Activated T-helper 17 cell treated with anti-CD3 and anti-CD28 coated beads, Interleukin-2, amount 50 U/mL, for 72 hours (primary cell): ENCODE data around the gene HADH. TPM values are rescaled to one million over a fixed set of nuclear protein-coding genes. Genes with fewer than 3 reads are reported as not detected.

Source experiments
- ATAC-seq: fragments of 150-1000 bp; cut with Tn5 transposase; replicated peaks from 2 replicates; pipeline ENCODE4 v1.10.0; 2021; ENCODE audit warnings: mild to moderate bottlenecking, moderate library complexity
- H3K27ac Mint-ChIP-seq: one replicate; pipeline ENCODE4 v1.8.0; 2022; ENCODE audit warnings: mixed read lengths
- H3K27me3 Mint-ChIP-seq: one replicate; pipeline ENCODE4 v1.8.0; 2022; ENCODE audit warnings: mixed read lengths
- H3K36me3 Mint-ChIP-seq: one replicate; pipeline ENCODE4 v1.8.0; 2022; ENCODE audit warnings: low read depth, mild to moderate bottlenecking, mixed read lengths
- H3K4me1 Mint-ChIP-seq: one replicate; pipeline ENCODE4 v1.8.0; 2022; ENCODE audit warnings: mixed read lengths
- H3K4me3 Mint-ChIP-seq: one replicate; pipeline ENCODE4 v1.8.0; 2022; ENCODE audit warnings: mild to moderate bottlenecking, mixed read lengths
- H3K9me3 Mint-ChIP-seq: one replicate; pipeline ENCODE4 v1.8.0; 2022; ENCODE audit warnings: mixed read lengths
- total RNA-seq, 2 donors: library from RNA; stranded (reverse); gene quantifications; one replicate each; pipeline ENCODE4 v1.2.3, GENCODE V29; 2022

The HADH gene
- total RNA-seq, 2 donors from 2014 or later, result 26.8 to 36.5 TPM

DNA sequence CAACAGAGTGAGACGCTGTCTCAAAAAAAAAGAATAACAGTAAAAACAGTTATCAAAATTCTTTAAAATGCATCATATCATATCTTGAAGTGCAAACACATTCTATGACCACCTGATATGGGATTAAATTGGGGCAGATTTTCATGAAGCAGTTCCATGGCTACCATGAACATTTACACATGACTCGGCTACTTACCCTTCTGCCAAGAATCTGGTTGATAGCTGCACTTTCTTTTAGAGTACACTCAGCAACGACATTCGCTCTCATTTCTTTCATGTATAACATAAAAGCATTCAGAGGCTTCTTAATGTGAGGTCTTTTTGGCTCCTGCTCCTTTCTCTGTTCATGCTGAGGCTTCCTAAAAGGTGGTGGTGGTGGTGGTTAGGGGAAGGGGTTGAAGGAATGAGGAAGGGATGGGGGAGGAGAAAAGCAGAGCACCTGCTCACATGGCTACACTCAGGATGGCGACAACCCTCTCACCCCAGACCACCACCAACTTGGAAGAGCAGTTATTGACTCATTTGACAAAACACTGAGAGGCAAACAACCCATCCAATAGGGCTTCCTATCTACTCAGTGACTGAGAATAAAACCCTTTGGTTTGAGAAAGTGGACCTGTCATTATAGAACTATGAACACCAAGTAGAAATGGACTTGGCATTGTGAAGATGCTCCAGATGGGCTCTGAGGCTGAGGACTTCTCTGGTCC is 88.5 kb downstream of the HADH start:
- Mint-ChIP-seq H3K36me3 (peaks cover 87% of the 10 kb centered on the region), H3K9me3 (no peaks in the 10 kb centered on the region), H3K4me3 (no peak overlapping the region), H3K4me1 (peaks cover 25% of the 10 kb centered on the region), H3K27ac (peak overlapping the region; percentile 53), H3K27me3 (no peaks in the 10 kb centered on the region)
- ATAC-seq, result peak; percentile 36

DNA sequence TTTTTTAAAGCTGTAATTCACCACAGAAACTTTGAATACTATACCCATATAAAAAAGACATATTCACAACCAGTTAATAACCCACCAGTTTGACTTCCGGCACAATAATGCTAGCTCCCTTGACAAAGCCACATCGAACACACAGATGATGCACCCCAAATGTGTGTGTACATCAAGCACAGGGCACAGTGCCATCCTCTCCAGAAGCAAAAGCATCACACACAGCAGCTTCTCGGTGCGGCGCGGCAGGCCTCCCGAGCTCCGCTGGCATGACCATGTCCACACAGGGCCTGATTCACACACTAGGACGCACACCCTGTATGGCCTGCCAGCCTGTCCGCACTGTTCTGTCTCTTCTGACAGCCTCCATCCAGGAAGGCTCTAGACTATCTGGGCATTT is 91.1 kb downstream of the HADH start:
- peak; percentile 64 for ATAC-seq
- Mint-ChIP-seq H3K9me3 (no peaks in the 10 kb centered on the region), H3K36me3 (peaks cover 87% of the 10 kb centered on the region), H3K4me1 (peaks cover 26% of the 10 kb centered on the region), H3K27ac (peak overlapping the region; percentile 89), H3K27me3 (no peaks in the 10 kb centered on the region), H3K4me3 (peak overlapping the region; percentile 80)

DNA sequence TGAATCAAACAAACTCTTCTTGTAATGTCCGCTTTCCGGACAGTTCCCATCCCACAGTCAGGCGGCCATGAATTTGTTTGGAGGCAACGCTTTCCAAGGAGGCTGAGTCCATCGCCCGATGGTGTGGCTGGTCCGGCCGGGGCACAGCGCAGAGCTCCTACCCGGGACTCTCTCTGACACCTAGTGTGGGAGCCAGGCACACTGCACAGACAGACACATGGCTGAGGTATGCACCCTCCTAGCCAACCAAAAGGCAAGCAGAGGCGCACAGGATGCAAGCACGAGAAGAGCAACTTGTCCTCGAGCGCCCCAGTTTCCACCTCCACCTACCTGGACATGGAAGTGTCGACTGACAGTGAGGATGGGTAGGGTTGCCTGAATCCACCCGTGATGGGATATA is 91.6 kb downstream of the HADH start:
- Mint-ChIP-seq H3K4me1 (peaks cover 26% of the 10 kb centered on the region), H3K27ac (peak overlapping the region; percentile 89), H3K4me3 (peak overlapping the region; percentile 80), H3K27me3 (no peaks in the 10 kb centered on the region), H3K36me3 (peaks cover 90% of the 10 kb centered on the region), H3K9me3 (no peaks in the 10 kb centered on the region)
- peak; percentile 66 for ATAC-seq

Other genes with a start within 250 kb of the HADH start
- 1 to 10 TPM in 1 of 2 donors, under 1 TPM in 1; 0.19 to 1.2 TPM for gene SGMS2, start 165.0 kb upstream of the HADH start, total RNA-seq
- 1 to 10 TPM in 1 of 2 donors, under 1 TPM in 1; 0.90 to 1.3 TPM for gene CYP2U1, start 58.3 kb upstream of the HADH start, total RNA-seq
- 10 to 100 TPM; 73.4 to 93.4 TPM for gene LEF1, start 179.0 kb downstream of the HADH start, total RNA-seq